OCI-LY7 (cell line): ENCODE data around the gene C17orf67.

ENCODE experiments used
- EZH2phosphoT487 ChIP-seq: fragments of 200-600 bp; sonication (generic); IDR thresholded peaks from 2 replicates; pipeline ENCODE4 v1.6.1; 2018; ENCODE audit warnings: low read depth, borderline replicate concordance, mild to moderate bottlenecking, mixed run types, antibody characterized with exemption, low read length, moderate library complexity, mixed read lengths
- TF ChIP-seq, protein P1 (sequence below): fragments of 200-600 bp; sonication (generic); conservative IDR thresholded peaks from 2 replicates; pipeline ENCODE4 v1.5.1; 2014; ENCODE audit warnings: mild to moderate bottlenecking, antibody characterized with exemption, low read length, moderate library complexity, mixed read lengths

DNA sequence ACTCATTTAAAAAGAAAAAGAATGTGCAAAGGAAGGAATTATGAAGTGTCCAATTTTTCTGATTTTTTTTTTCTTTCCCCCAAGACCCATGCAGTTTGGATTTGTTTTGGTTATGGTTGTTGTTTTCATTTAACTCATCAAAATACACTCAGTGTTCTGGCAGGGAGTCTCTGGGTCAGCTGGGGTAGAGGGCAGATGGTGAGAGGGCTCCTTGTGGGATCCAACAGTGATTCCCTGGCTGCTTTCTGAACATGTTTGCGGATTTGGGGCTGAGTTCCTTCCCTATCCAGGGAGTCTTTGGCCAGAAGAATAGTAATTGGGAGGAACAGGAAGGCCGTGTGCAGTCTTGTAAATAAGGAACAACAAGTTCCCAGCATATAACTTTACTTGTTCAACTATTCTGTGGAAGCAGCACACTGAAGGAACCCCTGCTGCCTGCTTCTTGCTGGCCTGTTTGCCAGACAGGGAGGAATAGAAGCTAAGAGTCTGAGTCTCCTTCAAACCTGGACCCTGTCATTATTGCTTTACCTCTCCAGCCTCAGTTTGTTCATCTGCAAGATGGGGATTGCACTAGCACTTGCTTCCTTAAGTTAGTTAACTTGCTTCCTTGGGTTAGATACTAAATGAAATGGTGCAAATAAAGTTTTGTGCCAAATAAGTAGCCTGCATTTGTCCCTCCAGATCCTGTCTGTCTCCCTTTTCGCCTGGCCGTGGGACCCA is 32.1 kb downstream of the C17orf67 start:
- TF ChIP-seq, protein P1, sequence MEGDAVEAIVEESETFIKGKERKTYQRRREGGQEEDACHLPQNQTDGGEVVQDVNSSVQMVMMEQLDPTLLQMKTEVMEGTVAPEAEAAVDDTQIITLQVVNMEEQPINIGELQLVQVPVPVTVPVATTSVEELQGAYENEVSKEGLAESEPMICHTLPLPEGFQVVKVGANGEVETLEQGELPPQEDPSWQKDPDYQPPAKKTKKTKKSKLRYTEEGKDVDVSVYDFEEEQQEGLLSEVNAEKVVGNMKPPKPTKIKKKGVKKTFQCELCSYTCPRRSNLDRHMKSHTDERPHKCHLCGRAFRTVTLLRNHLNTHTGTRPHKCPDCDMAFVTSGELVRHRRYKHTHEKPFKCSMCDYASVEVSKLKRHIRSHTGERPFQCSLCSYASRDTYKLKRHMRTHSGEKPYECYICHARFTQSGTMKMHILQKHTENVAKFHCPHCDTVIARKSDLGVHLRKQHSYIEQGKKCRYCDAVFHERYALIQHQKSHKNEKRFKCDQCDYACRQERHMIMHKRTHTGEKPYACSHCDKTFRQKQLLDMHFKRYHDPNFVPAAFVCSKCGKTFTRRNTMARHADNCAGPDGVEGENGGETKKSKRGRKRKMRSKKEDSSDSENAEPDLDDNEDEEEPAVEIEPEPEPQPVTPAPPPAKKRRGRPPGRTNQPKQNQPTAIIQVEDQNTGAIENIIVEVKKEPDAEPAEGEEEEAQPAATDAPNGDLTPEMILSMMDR = no peak
- TF ChIP-seq EZH2phosphoT487 = no peak
